H1 (cell line): Measurements from ENCODE around the gene KCNK4. TPM values are rescaled to one million over a fixed set of nuclear protein-coding genes. Genes with fewer than 3 reads are reported as not detected.

Source experiments
- CTCF ChIA-PET: fragments of 300-600 bp; sonication (Branson Sonifier 250); formaldehyde crosslinking; loops from one replicate; lab custom pipeline; 2021; ENCODE audit not compliant: partially characterized antibody; lab: Charles Lee
- POLR2A ChIA-PET: fragments of 300-600 bp; sonication (Branson Sonifier 250); formaldehyde crosslinking; loops from one replicate; lab custom pipeline; 2021; ENCODE audit warnings: inconsistent platforms; ENCODE audit not compliant: partially characterized antibody; lab: Charles Lee
- DNase-seq, 2 experiments: peaks; one replicate each; pipeline versions ENCODE4 v3.0.0 to v3.0.0-alpha.2; 2010 to 2022; ENCODE audit warnings: low spot score in 2 of 2, low read depth in 1 of 2, mixed read lengths in 1 of 2
- FAIRE-seq: peaks from 2 replicates; lab custom pipeline; 2011; peaks lifted over from hg19 to GRCh38; lab: Jason Lieb, UNC
- H2AFZ ChIP-seq: 2 replicates; pipeline ENCODE4 v1.8.1; 2012; ENCODE audit warnings: low read length, inconsistent platforms
- H2AK5ac ChIP-seq: 2 replicates; pipeline ENCODE4 v1.6.1; 2013; ENCODE audit warnings: low read depth, low read length
- H2BK120ac ChIP-seq: replicated peaks from 2 replicates; pipeline ENCODE3; 2013; ENCODE audit warnings: low read depth, low read length, inconsistent platforms
- H2BK12ac ChIP-seq: 2 replicates; pipeline ENCODE4 v1.6.1; 2013; ENCODE audit warnings: low read depth, low read length
- H2BK15ac ChIP-seq: 2 replicates; pipeline ENCODE4 v1.6.1; 2013; ENCODE audit warnings: low read length
- H2BK20ac ChIP-seq: 2 replicates; pipeline ENCODE4 v1.6.1; 2013; ENCODE audit warnings: low read length
- H2BK5ac ChIP-seq: 2 replicates; pipeline ENCODE4 v1.6.1; 2013; ENCODE audit warnings: low read depth, low read length
- H3K14ac ChIP-seq: 2 replicates; pipeline ENCODE4 v1.6.1; 2013; ENCODE audit warnings: inconsistent platforms; ENCODE audit not compliant: insufficient read length
- H3K18ac ChIP-seq: 2 replicates; pipeline ENCODE4 v1.6.1; 2013; ENCODE audit warnings: low read length; ENCODE audit errors: extremely low read depth
- H3K23ac ChIP-seq: 2 replicates; pipeline ENCODE4 v1.6.1; 2013; ENCODE audit warnings: inconsistent platforms; ENCODE audit not compliant: insufficient read length
- H3K23me2 ChIP-seq: 2 replicates; pipeline ENCODE4 v1.6.1; 2013; ENCODE audit warnings: low read depth, low read length
- H3K27ac ChIP-seq: 2 replicates; pipeline ENCODE4 v1.6.1; 2011; ENCODE audit warnings: low read depth, low read length, inconsistent platforms
- H3K27me3 ChIP-seq, 4 experiments: replicated peaks in 1 of 4; 1 replicate in 1 of 4; 2 replicates in 3 of 4; pipeline versions ENCODE4 v1.6.1 to v1.8.1; 2011 to 2013; ENCODE audit warnings: low read length in 3 of 4, mild to moderate bottlenecking in 3 of 4, inconsistent platforms in 2 of 4, mixed read lengths in 2 of 4, moderate library complexity in 1 of 4; ENCODE audit not compliant: control insufficient read depth in 3 of 4, insufficient read depth in 3 of 4; ENCODE audit errors: extremely low read depth in 1 of 4
- H3K36me3 ChIP-seq, 4 experiments: 2 replicates each; pipeline versions ENCODE4 v1.6.1 to v1.8.1; 2011 to 2013; ENCODE audit warnings: mild to moderate bottlenecking in 4 of 4, low read length in 3 of 4, moderate library complexity in 2 of 4, control low read depth in 1 of 4, inconsistent platforms in 1 of 4; ENCODE audit not compliant: insufficient read depth in 4 of 4, control insufficient read depth in 2 of 4
- H3K4ac ChIP-seq: replicated peaks from 2 replicates; pipeline ENCODE3; 2013; ENCODE audit warnings: low read length, low read depth, mixed read lengths, inconsistent platforms; ENCODE audit not compliant: insufficient read length
- H3K4me1 ChIP-seq, 4 experiments: replicated peaks in 1 of 4; 1 replicate in 1 of 4; 2 replicates in 3 of 4; pipeline versions ENCODE4 v1.6.1 to v1.8.1; 2011 to 2013; ENCODE audit warnings: low read length in 3 of 4, inconsistent platforms in 2 of 4, mixed read lengths in 1 of 4; ENCODE audit not compliant: insufficient read depth in 4 of 4, control insufficient read depth in 3 of 4
- H3K4me2 ChIP-seq, 2 experiments: 2 replicates each; pipeline versions ENCODE4 v1.6.1 to v1.8.1; 2011 to 2013; ENCODE audit warnings: low read depth in 2 of 2, low read length in 2 of 2, control low read depth in 1 of 2, inconsistent platforms in 1 of 2, mild to moderate bottlenecking in 1 of 2; ENCODE audit not compliant: insufficient read depth in 1 of 2
- H3K4me3 ChIP-seq, 4 experiments: fragments of 200-600, 300-600 bp in 1 of 4; sonication (generic), shearing (Covaris generic), sonication (Bioruptor Twin) in 1 of 4; 2 replicates each; pipeline versions ENCODE4 v1.5.1 to v1.8.1; 2011 to 2016; ENCODE audit warnings: low read length in 4 of 4, low read depth in 3 of 4, control low read depth in 2 of 4, inconsistent platforms in 2 of 4, mild to moderate bottlenecking in 2 of 4, mixed read lengths in 1 of 4, moderate library complexity in 1 of 4; ENCODE audit not compliant: insufficient read depth in 2 of 4; ENCODE audit errors: extremely low read depth in 1 of 4
- H3K56ac ChIP-seq: replicated peaks from 2 replicates; pipeline ENCODE3; 2013; ENCODE audit warnings: low read depth, mild to moderate bottlenecking, mixed read lengths, low read length, inconsistent platforms; ENCODE audit not compliant: insufficient read length
- H3K79me1 ChIP-seq: 2 replicates; pipeline ENCODE4 v1.6.1; 2013; ENCODE audit warnings: low read depth, low read length, control low read depth
- H3K79me2 ChIP-seq, 2 experiments: 2 replicates each; pipeline versions ENCODE4 v1.6.1 to v1.8.1; 2012 to 2013; ENCODE audit warnings: low read length in 2 of 2, mild to moderate bottlenecking in 2 of 2, inconsistent platforms in 1 of 2; ENCODE audit not compliant: insufficient read depth in 2 of 2, control insufficient read depth in 1 of 2
- H3K9ac ChIP-seq, 4 experiments: replicated peaks in 1 of 4; 1 replicate in 1 of 4; 2 replicates in 3 of 4; pipeline versions ENCODE4 v1.6.1 to v1.8.1; 2011 to 2013; ENCODE audit warnings: low read depth in 3 of 4, low read length in 3 of 4, control low read depth in 2 of 4, mild to moderate bottlenecking in 2 of 4, moderate library complexity in 2 of 4, inconsistent platforms in 1 of 4; ENCODE audit errors: extremely low read depth in 1 of 4
- H3K9me3 ChIP-seq, 2 experiments: 2 replicates each; pipeline versions ENCODE4 v1.6.1 to v1.8.1; 2012 to 2013; ENCODE audit warnings: mild to moderate bottlenecking in 2 of 2, moderate library complexity in 2 of 2, control low read depth in 1 of 2, inconsistent platforms in 1 of 2, low read depth in 1 of 2, low read length in 1 of 2, mixed read lengths in 1 of 2; ENCODE audit not compliant: insufficient read depth in 2 of 2
- H4K20me1 ChIP-seq, 2 experiments: replicated peaks in 1 of 2; 2 replicates each; pipeline versions ENCODE3 to v1.8.1; 2011 to 2013; ENCODE audit warnings: inconsistent platforms in 2 of 2, low read length in 2 of 2, mild to moderate bottlenecking in 1 of 2; ENCODE audit not compliant: insufficient read depth in 2 of 2, control insufficient read depth in 1 of 2
- H4K5ac ChIP-seq: 2 replicates; pipeline ENCODE4 v1.6.1; 2013; ENCODE audit warnings: low read length, low read depth, mixed read lengths, inconsistent platforms; ENCODE audit not compliant: insufficient read length
- H4K8ac ChIP-seq: 2 replicates; pipeline ENCODE4 v1.8.0; 2013; ENCODE audit warnings: mild to moderate bottlenecking, moderate library complexity, low read length, inconsistent platforms; ENCODE audit not compliant: insufficient read depth; ENCODE audit errors: extremely low read depth
- H4K91ac ChIP-seq: replicated peaks from 2 replicates; pipeline ENCODE3; 2013; ENCODE audit warnings: low read length, mixed read lengths, inconsistent platforms; ENCODE audit not compliant: insufficient read length
- ASH2L ChIP-seq: fragments of 200-600, 300-600 bp; sonication (generic); IDR thresholded peaks from one replicate; pipeline ENCODE4 v1.7.1; 2017; ENCODE audit warnings: low read length
- BRCA1 ChIP-seq: IDR thresholded peaks from 2 replicates; pipeline ENCODE4 v1.6.1; 2012; ENCODE audit warnings: low read depth, low read length, improper control_type of control experiment
- GABPA ChIP-seq: IDR thresholded peaks from 2 replicates; pipeline ENCODE4 v1.6.1; 2011; ENCODE audit warnings: mild to moderate bottlenecking, low read length, moderate library complexity, borderline replicate concordance; ENCODE audit not compliant: insufficient read depth
- KDM1A ChIP-seq: fragments of 200-600, 300-600 bp; sonication (generic); IDR thresholded peaks from 2 replicates; pipeline ENCODE4 v1.7.1; 2016; ENCODE audit warnings: mild to moderate bottlenecking, low read length, borderline replicate concordance
- PHF8 ChIP-seq: fragments of 200-600 bp; sonication (generic); conservative IDR thresholded peaks from 2 replicates; pipeline ENCODE4 v1.7.1; 2012; ENCODE audit warnings: low read depth, mild to moderate bottlenecking, inconsistent platforms, low read length, moderate library complexity
- POLR2A ChIP-seq, 2 experiments: IDR thresholded peaks; 1 replicate in 1 of 2; 2 replicates in 1 of 2; pipeline ENCODE4 v1.6.1; 2011; ENCODE audit warnings: low read depth in 2 of 2, low read length in 2 of 2, mild to moderate bottlenecking in 2 of 2; ENCODE audit errors: control extremely low read depth in 1 of 2
- WGBS, 2 experiments: shearing (Covaris generic) in 1 of 2; methylation state at CpG; one replicate each; pipeline versions ENCODE4 v1.1.6 to v1.1.7; 2013 to 2015; ENCODE audit warnings: low lambda C conversion rate in 2 of 2, mixed read lengths in 2 of 2, inconsistent platforms in 1 of 2, low coverage in 1 of 2, missing lambda C conversion rate in 1 of 2; ENCODE audit not compliant: insufficient replicate concordance in 2 of 2, insufficient coverage in 1 of 2, insufficient read length in 1 of 2; ENCODE audit errors: extremely low coverage in 1 of 2, missing lambda C conversion rate in 1 of 2; 5-methylcytosine and 5-hydroxymethylcytosine counted together
- polyA plus RNA-seq, 7 experiments: library from polyadenylated mRNA; depleted of rRNA in 3 of 7; stranded (reverse) in 5 of 7; unstranded in 2 of 7; fragments of >200 nt in 5 of 7; fragments of 200-250 nt in 2 of 7; gene quantifications; 1 replicate in 5 of 7; 2 replicates in 1 of 7; 4 replicates in 1 of 7; pipeline versions ENCODE4 v1.2.1 to v1.2.3, GENCODE V29; 2011 to 2013; ENCODE audit warnings: missing spikeins in 2 of 7, mixed read lengths in 2 of 7
- total RNA-seq: library from RNA; stranded (reverse); fragmentation: NEBNext Ultra II Directional; extraction: Animal tissue kit (Norgen Biotek cat#: 25700); gene quantifications from 2 replicates; pipeline ENCODE4 v1.2.1, GENCODE V29; 2021

The KCNK4 gene
- total and polyA plus RNA-seq, 2 of the 8 experiments (the other 6 are each of a cell fraction or from before 2014, with no cell fraction given): 0.19 TPM; not detected in 1

- peaks cover 0 to 9% (median 0%) of the 10 kb centered on the region in 4 experiments; a peak in 1 of 8 replicates for H3K36me3 ChIP-seq
- no peak overlapping the region for H3K23ac ChIP-seq
- peaks cover 0 to 14% (median 7%) of the 10 kb centered on the region in 4 experiments; a peak in 5 of 7 replicates for H3K4me1 ChIP-seq
- H3K56ac ChIP-seq: no peak overlapping the region
- H2BK15ac ChIP-seq: no peak overlapping the region
- H3K4ac ChIP-seq: no peak overlapping the region
- no peak for DNase-seq
- no peaks in the 10 kb centered on the region for H3K9me3 ChIP-seq
- H2AK5ac ChIP-seq: no peak overlapping the region
- H3K27ac ChIP-seq: no peak overlapping the region
- H3K18ac ChIP-seq: no peak overlapping the region
- no peak for TF ChIP-seq PHF8
- TF ChIP-seq BRCA1: no peak
- TF ChIP-seq KDM1A: no peak
- no peak for TF ChIP-seq GABPA
- no peak for TF ChIP-seq ASH2L
- no peak for TF ChIP-seq POLR2A (IDR thresholded peaks at IDR 0.05; ENCODE audit: control extremely low read depth in 1 of 2, low read depth in 2 of 2, low read length in 2 of 2)
- H2BK12ac ChIP-seq: no peak overlapping the region
- H3K4me3 ChIP-seq: no peak overlapping the region
- 95% methylated on average over 33 of the region's 33 CpGs; no CpG with 5 or more reads in 1 of the 2 experiments for WGBS, 2 experiments
- ChIA-PET POLR2A (interaction anchor here (0.9 to 9.5 kb wide), 3 partner anchors 13 to 42 kb away, joined by 3 to 79 read pairs (median 4); no protein-coding TSS in a partner anchor), CTCF (interaction anchor here (1.0 to 11.4 kb wide), 4 partner anchors 15 to 24 kb away, joined by 3 to 134 read pairs (median 4); partner anchors contain the start of genes CATSPERZ and ESRRA)
- H4K91ac ChIP-seq: no peak overlapping the region
- no peak overlapping the region for H4K5ac ChIP-seq
- H3K9ac ChIP-seq: no peak overlapping the region
- H3K4me2 ChIP-seq: no peak overlapping the region
- no peak overlapping the region for H2AFZ ChIP-seq
- H2BK20ac ChIP-seq: no peak overlapping the region
- H4K20me1 ChIP-seq: peaks cover 5 to 17% of the 10 kb centered on the region in 2 experiments
- peaks cover 28 to 38% (median 36%) of the 10 kb centered on the region in 4 experiments; a peak in 6 of 7 replicates for H3K27me3 ChIP-seq
- no peaks in the 10 kb centered on the region for H3K79me2 ChIP-seq
- no peak overlapping the region for H3K14ac ChIP-seq
- no peak for FAIRE-seq
- 0 out of 2 replicates have a peak overlapping the region, but pooled peaks have one; percentile 44 for H2BK5ac ChIP-seq
- no peak overlapping the region for H4K8ac ChIP-seq
- H3K79me1 ChIP-seq: no peaks in the 10 kb centered on the region
- no peak overlapping the region for H2BK120ac ChIP-seq
- peaks cover 15% of the 10 kb centered on the region; the same call in 1 of the 2 replicates for H3K23me2 ChIP-seq
These were observed 3.3 kb upstream of the KCNK4 start for GRCh38 chr11:64287676-64288352.
